Activated naive CD4-positive, alpha-beta T cell treated with anti-CD3 and anti-CD28 coated beads, Interleukin-2, amount 50 U/mL, for 16 hours (primary cell): ENCODE data around the gene KATNAL2.
"Not testable (repeated sequence)": the region's sequence is repeated elsewhere in the genome, so short reads cannot be mapped to it uniquely, and the experiment has no call there.

Experiments
- DNase-seq: peaks from one replicate; pipeline ENCODE4 v3.0.0-alpha.2; 2020

The KATNAL2 gene

DNA sequence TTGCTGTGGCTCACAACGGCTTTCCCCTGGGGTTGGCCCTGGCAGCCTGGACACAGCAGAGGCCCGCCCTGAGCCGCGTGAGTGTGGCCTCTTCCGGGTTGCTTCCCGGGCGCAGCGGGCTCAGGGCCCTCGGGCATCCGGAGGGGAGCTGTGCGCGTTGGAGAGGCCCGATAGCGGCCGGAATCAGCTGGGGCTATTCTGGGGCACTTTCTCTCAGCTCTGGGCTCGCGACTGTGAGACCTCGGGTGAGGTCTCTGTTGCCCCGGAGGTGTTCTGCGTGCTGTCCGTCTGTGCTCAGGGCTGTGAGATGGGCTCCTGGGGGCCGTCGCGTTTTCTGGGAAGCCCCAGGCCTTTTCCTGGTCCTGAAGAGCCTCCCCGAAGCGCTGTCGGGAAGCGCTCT lies 117.2 kb downstream of the KATNAL2 start:
- not testable (repeated sequence) for DNase-seq

DNA sequence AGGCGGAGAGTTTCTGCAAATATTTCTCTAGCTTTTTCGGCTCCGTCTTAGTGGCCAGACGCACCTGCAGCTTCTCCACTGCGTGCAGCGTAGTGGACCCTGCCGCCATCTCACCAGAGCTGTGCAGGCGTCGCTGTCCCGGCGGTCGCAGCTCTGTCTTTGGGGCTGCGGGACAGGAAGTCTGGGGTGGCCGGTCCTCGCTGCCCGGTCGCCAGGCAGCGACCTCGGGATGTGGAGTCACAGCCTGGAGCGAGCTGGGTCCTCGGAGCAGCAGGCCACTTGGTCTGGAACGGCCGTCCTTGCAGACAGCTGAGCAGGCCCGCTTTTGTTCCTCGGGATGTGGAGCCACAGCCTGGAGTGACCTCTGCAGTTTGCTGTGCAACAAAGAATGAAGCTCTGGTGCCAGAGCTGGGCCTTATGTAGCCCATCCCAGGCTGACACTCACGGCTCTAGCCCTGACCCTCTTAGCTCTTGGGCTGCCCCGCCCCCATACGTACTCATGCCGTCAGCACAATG lies 117.8 kb downstream of the KATNAL2 start, which contains the start of gene ELOA2:
Gene ELOA2 (minus strand): TSS at position 466 of the 516 bp plus-strand sequence. CDS start 357 bp downstream, at position 109.
- DNase-seq: no peak

DNA sequence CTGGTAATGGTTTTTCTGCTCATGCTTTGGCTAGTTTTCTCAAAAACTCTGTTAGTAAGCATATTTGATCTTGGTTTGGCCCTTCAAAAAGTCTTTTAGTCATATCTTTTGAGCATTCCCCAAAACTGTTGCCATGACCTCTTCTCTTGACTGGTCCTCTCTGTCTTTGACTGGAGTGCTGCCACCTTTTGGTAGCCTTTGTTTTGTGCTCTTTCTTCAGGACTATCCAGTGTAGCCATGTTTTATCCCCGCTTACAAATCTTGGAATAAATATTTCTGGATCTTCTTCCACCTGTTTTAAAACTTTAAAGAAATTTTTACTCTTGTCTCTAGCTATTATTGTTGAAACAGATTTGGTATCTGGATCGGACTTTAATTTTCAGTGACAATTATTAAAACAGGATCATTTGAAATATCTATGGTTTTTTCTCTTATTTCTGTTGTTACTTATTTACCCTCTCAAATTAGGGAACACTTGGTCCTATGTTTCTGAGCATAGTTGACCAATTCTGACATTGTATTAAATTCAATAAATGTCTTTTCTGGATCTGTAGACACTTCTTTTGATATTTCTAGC lies 119.0 kb downstream of the KATNAL2 start:
- DNase-seq: no peak

DNA sequence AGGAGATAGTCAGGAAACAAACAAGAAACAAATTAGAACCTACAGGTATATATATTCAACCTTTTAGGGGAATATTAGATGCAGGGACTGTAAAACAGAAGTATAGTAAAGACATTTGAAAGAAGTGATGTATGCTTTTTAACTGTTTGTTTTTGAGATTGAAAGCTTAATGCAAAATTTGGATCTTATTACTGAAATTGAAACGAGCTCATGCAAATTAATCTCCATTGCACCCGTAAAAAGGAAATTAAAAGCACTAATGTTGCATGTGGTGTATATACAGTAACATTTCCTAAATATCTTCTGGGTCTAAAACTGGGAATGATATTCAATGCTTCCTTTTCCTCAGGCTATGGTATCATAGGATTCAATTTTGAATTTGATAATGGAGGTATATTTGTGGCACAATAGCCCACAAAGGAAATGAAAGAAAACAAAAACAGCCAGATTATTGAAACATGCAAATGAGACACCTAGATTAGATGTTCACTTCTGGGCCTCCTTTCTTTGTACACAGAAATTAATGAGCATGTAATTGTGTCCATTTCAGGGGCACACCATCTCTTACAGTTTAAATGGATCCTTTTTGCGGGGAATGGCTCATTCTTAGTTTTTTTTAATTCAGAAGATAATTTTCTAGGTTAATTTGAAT lies 119.7 kb downstream of the KATNAL2 start:
- no peak for DNase-seq

DNA sequence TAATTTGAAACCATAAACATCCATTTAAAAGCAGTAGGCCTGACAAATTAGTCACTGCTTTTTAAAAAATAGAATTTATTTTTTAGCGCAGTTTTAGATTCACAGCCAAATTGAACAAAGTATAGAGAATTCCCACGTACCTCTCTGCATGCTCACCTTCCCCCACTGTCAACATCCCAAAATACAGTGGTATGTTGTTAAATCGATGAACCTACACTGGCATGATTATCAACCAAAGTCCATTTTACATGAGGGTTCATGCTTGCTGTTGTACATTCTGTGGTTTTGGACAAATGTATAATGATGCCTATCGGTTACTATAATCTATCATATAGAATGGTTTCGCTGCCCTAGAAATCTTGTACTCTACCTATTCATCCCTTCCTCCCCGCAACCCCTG lies 123.6 kb downstream of the KATNAL2 start:
- no peak for DNase-seq

DNA sequence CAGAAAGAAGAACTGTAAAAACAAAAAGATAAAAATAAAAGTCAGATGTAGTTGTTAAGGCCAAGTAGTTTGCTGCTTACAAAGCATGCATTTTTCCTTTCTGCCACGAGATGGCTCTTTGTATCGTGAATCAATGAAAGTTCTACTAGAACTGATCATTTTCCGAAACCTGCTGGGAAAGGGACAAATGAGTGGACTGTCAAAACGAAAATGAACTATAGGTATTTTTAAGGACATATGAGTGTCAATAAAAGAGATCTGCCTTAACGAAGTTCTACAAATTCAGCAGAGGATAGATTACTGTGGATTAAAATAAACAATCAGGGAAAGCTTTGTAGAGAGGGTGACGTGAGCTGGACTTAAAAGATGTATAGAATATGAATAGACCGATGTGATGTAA lies 133.1 kb downstream of the KATNAL2 start:
- no peak for DNase-seq

DNA sequence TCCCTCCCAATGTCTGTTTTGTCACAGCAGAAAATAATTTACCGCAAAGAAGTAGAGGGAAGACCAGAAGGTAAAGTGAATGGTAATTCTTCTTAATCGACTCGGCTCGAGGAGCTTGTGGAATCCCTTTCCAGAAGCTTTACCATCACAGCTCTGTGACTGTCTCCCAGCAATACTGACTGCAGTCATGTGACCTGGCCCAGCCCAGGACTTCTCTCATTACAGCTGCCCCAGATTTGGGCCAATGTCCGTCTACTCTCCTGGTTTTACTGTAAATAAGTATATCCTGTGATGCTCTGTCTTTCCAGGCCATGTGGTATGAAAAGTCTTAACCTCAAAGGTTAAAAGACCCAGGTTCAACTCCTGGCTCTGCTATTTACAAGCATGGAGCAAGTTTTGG lies 137.0 kb downstream of the KATNAL2 start:
- DNase-seq: no peak

DNA sequence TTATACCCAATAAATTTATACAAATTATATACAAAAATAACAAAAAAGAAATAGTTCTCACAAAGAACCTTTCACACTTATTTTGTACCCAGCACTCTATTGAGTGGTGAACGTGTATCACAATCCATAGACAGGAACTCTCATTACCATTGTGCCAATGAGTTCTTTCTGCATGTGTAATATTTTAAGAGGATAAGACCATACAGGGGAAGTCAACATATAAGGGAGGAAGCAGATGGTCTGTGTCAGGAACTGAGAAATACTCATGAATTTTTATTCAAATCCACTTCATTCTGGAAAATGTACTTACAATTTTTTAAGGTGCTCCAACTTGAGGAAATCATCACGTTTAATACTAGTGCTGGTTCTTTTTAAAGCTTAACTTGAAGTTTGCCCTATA lies 145.1 kb downstream of the KATNAL2 start:
- DNase-seq: no peak

DNA sequence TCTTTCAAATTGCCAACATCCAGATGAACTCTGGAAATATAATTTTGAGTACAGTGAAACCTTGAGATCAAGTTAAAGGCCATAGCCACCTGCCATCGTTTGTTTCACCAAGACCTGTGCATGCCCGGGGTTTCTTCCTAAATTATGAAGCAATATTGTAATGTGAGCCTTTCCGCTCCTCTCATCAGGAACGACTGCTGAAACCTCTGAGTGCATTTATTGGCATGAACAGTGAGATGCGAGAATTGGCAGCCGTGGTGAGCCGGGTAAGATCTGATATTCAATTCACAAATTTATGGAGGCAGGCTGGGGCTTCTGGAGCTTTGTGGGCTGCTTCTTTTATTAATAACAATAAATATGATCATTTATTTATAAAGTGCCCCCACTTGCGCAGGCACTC lies 145.7 kb downstream of the KATNAL2 start:
- no peak for DNase-seq

DNA sequence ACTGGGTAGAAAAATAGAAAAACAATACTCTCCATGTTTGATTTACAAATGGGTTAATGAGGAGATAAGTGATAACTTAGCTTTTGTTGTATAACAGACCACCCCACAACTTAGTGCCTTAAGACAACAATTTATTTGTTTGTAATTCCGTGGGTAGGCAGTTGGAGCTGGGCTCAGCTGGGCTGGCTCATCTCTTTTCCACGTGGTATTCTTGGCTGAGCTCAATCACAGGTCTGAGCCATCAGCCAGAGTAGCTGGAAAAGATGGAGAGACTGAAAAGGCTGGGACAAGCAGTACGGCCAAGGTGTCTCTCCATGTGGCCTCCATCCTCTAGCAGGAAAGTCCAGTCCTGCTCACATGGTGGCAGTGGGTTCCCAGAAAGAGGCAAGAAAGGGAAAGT lies 150.2 kb downstream of the KATNAL2 start:
- DNase-seq: no peak

DNA sequence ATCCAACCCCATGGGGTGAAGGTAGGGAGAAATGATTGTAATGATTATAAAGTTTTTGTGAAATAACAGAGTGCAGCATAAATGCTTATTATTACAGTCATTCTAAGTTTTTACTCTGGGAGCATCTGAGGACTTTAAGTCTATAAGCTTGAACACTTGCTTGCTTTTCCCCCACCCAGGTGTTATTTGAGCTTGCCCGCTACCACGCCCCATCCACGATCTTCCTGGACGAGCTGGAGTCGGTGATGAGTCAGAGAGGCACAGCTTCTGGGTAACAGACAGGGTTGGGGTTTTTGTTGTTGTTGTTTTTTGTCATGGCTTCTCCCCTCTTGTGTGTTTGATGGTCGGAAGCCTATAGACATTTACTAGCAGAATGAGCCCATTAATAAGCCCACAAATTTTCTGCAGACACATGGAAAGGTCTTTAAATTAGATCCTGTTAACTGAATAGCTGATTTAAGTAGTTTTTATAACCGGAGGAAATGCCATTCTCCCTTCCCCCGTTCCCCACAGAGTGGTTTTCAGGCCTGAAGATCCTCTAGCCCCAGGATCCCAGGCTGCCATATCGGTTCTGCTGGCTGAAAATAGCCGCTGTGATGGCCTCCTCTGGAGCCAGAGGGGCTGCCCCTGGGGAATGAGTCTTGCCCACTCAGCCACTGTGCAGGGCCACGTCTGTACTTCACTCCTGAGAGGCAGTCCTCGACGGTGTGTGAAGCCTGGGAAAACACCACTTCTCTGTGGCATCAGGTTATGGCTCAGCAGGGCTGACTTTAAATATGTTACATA lies 157.9 kb downstream of the KATNAL2 start:
- no peak for DNase-seq

DNA sequence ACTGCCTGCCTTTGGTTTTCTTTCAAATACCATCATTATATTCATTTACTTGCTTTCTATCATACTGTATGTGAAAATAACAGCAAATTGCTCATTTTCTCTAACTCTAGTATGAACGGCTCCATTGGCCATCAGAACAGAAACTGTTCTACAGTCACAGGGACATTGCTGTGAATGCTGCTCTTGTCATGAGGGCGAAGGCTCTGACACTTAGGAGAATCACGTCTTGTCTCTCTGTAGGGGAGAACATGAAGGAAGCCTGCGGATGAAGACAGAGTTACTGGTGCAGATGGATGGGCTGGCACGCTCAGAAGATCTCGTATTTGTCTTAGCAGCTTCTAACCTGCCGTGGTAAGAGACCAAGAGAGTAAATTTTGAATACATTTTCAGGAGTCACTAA lies 159.7 kb downstream of the KATNAL2 start:
- DNase-seq: no peak

DNA sequence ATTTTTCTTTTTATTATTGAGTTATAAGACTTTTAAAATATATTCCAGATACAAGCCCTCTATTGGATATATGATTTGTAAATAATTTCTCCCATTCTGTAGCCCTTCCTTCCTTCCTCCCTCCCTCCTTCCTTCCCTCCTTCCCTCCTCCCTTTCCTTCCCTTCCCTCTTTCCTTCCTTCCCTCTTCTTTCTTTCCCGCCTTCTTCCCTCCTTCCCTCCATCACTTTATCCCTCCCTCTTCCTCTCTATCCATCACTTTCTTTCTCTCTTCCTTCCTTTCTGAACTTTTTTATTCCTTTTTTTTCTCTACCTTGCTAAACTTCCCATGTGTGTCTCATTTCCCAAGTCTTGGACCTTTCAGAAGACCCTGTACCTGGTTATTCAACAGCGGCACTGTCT lies 163.5 kb downstream of the KATNAL2 start:
- no peak for DNase-seq

DNA sequence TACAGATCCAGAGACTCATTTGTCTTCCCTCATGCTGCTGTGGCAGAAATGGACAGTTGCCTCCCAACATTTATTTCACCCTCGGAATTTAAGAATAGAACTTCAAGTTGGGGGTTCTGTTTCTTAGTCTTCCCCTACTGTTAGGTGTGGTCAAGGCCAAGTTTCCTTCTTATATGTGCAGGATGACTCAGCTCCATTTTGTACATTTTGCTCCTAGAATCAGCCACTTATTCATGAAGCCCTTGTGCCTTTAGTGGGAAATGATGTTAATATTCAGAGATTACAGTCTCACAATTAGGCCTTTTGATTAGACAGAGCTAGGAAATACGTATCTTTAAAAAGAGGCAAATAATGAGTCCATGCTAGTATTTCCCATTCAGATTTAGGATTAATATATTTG lies 164.2 kb downstream of the KATNAL2 start:
- DNase-seq: no peak

DNA sequence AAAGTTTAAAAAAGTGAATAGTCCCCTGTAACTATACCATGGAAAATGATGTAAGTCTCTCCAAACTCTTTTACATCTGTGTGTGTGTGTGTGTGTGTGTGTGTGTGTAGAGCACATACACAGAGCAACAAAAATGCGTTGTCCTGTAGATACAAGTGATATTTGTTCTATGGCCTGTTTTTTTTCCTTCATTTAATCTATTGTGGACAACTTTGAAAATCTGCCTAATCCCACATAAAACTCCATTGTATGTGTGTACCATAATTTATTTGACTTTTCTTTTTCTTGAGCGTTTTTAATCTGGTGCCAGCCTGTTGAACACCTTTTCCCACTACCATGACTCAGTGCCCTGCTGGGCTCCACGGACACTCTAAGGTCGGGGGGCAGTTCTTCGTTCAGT lies 170.3 kb downstream of the KATNAL2 start:
- no peak for DNase-seq

DNA sequence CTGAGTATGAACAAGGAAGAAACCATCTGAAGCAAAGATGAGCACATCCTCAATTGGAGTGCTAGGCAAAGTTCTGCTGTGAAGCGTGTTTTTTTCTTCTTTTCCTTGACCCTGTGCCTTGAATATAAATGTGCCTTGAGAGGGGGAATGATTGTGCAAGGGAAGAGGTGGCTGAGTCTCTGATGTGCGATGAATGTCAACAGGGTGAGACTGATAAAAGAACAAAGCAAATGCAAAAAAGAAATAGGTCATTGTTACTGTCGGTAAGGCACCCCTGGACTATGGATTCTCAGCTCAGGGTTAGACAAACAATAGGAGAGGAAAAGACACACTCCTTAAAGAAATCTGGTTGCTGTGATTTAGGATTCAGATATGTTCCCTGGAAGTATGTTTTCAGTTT lies 178.4 kb downstream of the KATNAL2 start:
- DNase-seq: no peak

DNA sequence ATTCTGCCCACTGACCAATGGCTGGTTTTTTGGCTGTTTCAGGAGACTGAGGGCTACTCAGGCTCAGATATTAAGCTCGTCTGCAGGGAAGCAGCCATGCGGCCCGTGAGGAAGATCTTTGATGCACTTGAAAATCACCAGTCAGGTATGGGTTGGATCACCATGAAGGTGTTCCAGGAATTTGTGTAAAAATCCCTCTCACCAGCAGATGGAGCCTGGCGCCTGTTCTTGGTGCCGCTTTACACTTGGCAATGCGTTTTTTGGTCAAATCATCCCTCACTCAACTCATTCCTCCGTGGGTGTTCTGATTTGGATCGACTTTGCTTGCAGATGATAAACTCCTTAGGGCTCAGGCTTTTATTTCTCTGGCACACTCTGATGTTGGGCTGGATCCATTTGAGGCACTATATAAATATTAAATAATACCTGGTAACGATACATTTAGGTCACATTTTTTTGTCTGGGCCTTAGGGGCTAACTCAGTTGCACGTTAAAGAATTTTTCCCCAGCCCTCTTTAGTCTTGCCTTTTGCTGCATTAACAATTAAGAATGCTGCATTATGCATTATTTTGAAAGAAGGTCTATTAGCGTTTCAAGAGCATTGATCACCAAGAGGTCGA lies 182.9 kb downstream of the KATNAL2 start:
- peak; percentile 53 for DNase-seq

DNA sequence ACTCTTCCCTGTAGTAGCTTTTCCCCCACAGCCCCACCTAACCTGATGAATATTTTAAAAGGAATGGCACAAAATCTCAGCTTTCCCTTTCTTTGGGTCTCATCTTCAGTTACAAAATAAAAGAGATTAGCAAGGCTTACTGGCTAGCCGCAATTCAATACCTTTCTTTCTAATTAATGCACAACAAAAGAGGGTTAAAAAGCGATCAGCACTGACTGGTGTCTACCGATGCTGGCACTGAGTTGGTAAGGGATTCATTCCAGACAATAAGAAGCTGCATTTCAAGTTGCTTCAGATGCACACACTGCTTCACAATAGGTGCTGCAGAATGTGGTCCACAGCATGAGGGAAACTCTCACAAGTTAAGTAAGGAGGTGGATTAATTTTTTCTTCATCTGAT lies 191.0 kb downstream of the KATNAL2 start:
- DNase-seq: no peak

DNA sequence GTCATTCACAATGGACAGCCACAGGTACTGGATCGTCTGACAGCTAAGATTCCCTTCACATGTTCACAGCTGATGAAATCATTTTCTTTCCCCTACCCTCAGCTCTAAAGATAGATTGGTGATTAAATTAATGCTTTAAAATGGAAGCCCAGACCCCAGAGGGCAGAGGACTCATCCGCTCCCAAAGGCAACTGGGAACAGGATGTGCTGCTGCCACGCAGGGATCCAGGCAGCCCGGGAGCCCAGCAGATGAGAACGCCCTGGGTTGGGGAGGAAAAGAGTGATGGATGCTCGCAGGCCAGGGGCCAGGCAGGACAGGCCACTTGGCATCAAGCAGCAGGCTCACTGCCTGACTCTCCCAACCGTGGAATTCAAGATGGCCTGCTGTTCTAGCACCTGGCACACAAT lies 191.6 kb downstream of the KATNAL2 start:
- no peak for DNase-seq

DNA sequence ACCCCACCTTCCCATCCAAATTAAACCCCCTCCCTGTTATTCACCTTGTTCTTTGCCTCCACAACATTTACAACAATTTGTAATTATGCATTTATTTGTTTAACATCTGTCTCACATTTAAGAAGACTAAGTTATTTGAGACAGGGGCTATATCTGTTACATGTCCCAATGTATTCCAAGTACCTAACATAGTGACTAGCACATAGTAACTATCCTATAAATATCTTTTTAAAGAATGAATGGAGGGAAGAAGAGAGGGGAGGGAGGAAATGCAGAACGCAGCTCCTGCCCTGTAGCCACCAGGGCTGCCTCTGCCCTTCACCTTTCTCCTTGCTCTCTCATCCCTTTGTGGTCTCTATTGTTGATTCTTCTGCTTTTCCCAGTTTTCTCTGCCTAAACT lies 192.3 kb downstream of the KATNAL2 start:
- DNase-seq: no peak

DNA sequence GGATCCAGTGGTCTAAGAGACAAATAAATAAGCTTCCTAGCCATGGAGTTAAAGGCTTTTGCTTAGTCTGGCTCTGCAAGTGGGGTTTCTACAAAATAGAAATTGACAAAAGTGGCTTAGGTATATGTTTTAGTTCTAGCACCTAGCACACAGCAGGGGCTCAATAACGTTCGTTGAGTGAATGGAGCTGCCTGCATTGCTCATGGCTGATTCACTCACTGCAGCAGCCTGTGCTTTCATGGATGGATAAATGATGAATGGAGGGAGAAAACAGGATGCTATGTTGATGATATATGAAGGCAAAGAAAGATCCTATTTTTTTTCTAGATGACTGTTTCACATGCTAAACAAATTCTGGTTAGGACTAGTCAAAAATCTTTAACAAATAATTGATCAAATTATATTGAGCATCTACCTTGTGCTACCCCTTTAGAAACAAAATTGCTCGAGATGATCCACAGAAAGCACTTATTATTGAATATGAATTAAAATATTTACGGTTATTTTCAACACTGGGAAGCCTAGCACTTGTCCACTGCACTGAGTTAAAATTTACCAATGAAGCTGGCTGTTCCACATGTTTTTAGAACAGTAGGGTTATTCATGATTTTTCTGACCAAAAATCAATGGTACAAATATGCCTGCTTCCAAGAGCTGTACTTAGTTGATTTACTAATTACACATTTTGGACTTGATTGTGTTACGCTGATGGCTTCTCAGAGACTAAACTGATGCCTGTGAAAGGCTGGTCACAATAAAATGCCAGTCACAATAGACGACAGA lies 193.3 kb downstream of the KATNAL2 start:
- DNase-seq: no peak

DNA sequence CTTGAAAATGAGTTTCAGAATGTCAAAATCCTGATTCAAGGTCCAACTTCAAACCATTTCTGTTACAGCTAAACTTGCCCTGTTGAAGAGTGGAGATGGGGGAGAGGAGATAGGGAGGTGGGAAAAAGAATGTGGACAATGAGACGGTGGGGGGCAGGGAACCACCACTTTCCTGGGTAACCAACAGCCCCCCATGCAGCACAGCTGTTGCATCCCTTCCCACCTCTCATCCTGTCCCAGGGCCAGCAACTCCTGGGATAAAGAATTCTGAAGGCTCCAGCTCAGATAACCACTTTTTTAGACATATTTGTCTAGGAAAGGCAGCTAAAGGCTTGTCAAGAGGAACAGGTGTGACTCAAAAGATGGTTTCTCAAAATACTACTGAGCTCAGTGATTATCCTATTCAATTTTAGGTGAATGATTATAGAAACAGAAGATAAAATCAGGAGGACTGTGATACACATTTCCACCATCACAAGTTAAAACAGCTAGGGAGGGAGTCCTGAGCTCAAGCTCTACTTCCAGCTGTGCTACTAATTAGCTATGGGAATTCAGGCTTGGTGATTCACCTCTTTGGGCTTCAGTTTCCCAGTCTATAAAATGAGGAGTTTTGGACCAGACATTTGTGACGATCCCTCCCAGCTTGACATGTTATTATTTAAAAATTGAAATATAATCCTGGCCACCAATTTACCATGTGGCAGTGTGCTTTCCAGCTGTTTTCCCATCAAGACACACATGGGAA lies 196.6 kb downstream of the KATNAL2 start:
- DNase-seq: no peak
